Colonic mucosa (tissue), 4 donors: ENCODE measurements around the gene EP400. TPM values are rescaled to one million over a fixed set of nuclear protein-coding genes. Genes with fewer than 3 reads are reported as not detected.
"Not testable (repeated sequence)": the region's sequence is repeated elsewhere in the genome, so short reads cannot be mapped to it uniquely, and the experiment has no call there.

Source experiments
- DNase-seq: peaks from one replicate; pipeline ENCODE4 v3.0.0-alpha.2; 2020
- H3K27ac ChIP-seq: fragments of 200-600 bp; one replicate; pipeline ENCODE4 v1.8.0; 2021
- H3K27me3 ChIP-seq: fragments of 200-600 bp; one replicate; pipeline ENCODE4 v1.8.0; 2021
- H3K36me3 ChIP-seq: fragments of 200-600 bp; one replicate; pipeline ENCODE4 v1.8.0; 2021
- H3K4me1 ChIP-seq: fragments of 200-600 bp; one replicate; pipeline ENCODE4 v1.8.0; 2021; ENCODE audit warnings: mild to moderate bottlenecking
- H3K4me3 ChIP-seq: fragments of 200-600 bp; one replicate; pipeline ENCODE4 v1.8.0; 2021
- H3K9ac ChIP-seq, 2 donors: one replicate each; pipeline ENCODE4 v1.7.0; 2013; ENCODE audit warnings: control low read depth in 2 of 2, low read depth in 2 of 2, low read length in 2 of 2
- H3K9me3 ChIP-seq: fragments of 200-600 bp; one replicate; pipeline ENCODE4 v1.8.0; 2021
- intact Hi-C: fragments of 100-400 bp; cut with DNase I; formaldehyde crosslinking; loops from one replicate; pipeline ENCODE4 v1.14.1; 2022
- total RNA-seq, 2 donors: library from RNA; stranded (reverse); fragmentation: NEBNext Ultra II Directional in 1 of 2; extraction: Animal tissue kit (Norgen Biotek cat#: 25700) in 1 of 2; gene quantifications; one replicate each; pipeline ENCODE4 v1.2.1, GENCODE V29; 2021
- TF ChIP-seq, protein P1 (sequence below): fragments of 200-600 bp; IDR thresholded peaks from one replicate; pipeline ENCODE4 v1.8.0; 2022; ENCODE audit warnings: antibody characterized with exemption, mild to moderate bottlenecking
- donor health status: healthy.
- donor health status: DM: no; HTN: no; CAD: no.
- donor health status: DM: no; HTN: no; CAD: no.

The EP400 gene
- total RNA-seq, 2 donors from 2014 or later, result 23.3 to 39.0 TPM

DNA sequence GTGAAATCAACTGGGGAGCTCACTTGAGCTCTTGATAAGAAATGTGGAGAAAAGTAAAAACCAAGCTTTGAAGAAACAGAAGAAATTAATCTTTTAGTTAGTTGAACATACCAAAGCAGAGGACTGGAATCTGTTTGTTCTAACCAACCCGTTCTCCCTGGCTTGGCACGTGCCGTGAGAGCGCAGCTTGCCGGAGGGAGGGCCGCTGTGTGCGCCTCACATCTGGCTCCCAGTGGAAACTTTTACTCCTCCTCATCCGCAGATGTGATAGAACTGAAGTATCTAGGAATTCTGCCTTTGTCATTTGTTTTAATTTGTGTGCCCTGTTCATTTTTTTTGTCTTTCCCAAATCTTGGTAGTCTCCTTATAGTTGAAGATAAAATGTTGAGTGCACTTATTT lies 129.5 kb downstream of the EP400 start:
- Histone ChIP-seq H3K36me3 (peaks cover 5% of the 10 kb centered on the region), H3K9ac (no peak overlapping the region), H3K27me3 (no peaks in the 10 kb centered on the region), H3K4me1 (peaks cover 4% of the 10 kb centered on the region), H3K4me3 (no peak overlapping the region), H3K27ac (no peak overlapping the region), H3K9me3 (no peaks in the 10 kb centered on the region)
- TF ChIP-seq, protein P1, sequence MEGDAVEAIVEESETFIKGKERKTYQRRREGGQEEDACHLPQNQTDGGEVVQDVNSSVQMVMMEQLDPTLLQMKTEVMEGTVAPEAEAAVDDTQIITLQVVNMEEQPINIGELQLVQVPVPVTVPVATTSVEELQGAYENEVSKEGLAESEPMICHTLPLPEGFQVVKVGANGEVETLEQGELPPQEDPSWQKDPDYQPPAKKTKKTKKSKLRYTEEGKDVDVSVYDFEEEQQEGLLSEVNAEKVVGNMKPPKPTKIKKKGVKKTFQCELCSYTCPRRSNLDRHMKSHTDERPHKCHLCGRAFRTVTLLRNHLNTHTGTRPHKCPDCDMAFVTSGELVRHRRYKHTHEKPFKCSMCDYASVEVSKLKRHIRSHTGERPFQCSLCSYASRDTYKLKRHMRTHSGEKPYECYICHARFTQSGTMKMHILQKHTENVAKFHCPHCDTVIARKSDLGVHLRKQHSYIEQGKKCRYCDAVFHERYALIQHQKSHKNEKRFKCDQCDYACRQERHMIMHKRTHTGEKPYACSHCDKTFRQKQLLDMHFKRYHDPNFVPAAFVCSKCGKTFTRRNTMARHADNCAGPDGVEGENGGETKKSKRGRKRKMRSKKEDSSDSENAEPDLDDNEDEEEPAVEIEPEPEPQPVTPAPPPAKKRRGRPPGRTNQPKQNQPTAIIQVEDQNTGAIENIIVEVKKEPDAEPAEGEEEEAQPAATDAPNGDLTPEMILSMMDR, result no peak
- intact Hi-C loops, result no loop called here
- DNase-seq, result no peak

DNA sequence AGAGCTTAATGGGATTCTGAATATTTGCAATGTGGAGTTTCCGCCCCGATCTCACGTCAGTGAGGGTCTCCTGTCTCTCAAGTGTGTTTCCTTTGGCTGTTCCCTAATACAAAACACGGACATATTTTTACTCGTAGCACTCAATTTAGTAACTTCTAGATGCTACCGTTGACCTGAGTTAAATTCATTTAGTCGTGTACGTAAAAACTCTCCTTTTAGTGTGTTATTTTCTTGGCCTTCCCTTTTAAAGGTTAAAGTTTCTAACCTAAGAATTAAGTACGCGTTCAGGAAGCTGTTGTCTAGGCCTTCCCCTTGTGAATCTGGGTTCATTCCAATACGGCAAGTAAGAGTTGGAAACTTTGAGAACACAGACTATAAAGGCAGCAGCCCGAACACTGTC lies 130.0 kb downstream of the EP400 start:
- H3K9me3 ChIP-seq, result no peaks in the 10 kb centered on the region
- H3K9ac ChIP-seq, result no peak overlapping the region
- no peaks in the 10 kb centered on the region for H3K27me3 ChIP-seq
- DNase-seq, result no peak
- TF ChIP-seq, protein P1, result no peak
- peaks cover 5% of the 10 kb centered on the region for H3K36me3 ChIP-seq
- H3K4me1 ChIP-seq, result peaks cover 4% of the 10 kb centered on the region
- no peak overlapping the region for H3K4me3 ChIP-seq
- no peak overlapping the region for H3K27ac ChIP-seq
- intact Hi-C loops, result no loop called here

DNA sequence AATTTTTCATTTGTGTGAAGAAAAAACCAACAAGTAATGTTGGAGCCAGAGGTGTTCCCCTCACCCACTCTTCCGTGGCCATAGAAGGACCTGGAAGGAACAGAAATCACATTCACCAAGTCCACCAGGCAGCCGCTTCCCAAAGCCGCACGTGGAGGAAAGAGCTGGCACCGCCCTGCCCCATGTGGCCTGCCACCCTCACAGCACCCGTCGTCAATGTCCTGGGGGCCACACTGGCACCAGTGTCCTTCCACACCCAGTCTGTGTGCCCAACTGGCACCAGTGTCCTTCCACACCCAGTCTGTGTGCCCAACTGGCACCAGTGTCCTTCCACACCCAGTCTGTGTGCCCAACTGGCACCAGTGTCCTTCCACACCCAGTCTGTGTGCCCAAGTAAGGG lies 130.8 kb downstream of the EP400 start:
- H3K9me3 ChIP-seq, H3K27ac ChIP-seq, H3K4me3 ChIP-seq, intact Hi-C loops, H3K27me3 ChIP-seq, H3K36me3 ChIP-seq, H3K4me1 ChIP-seq, H3K9ac ChIP-seq, DNase-seq: not testable (repeated sequence)

DNA sequence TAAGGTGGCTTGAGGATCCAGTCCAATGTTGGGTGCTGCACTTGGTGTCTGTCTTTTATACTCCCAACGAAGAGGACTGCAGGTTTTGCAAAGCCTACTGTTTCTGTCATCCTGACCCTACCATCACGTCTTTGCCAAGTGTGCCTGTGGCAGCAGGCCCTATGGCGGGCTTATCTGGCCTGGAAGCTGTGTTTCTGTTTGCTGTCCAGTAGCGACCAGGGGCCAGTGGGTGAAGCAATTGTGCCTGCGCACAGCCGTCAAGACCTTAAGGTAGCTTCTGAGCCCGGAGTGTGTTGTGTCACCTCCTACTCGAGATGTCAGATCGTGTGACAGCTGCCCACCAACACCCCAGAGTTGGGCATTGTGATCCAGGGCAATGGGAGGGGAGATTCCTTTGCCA lies 131.7 kb downstream of the EP400 start:
- DNase-seq, result no peak
- TF ChIP-seq, protein P1, result no peak
- Histone ChIP-seq H3K36me3 (peaks cover 5% of the 10 kb centered on the region), H3K9ac (no peak overlapping the region), H3K4me1 (peaks cover 4% of the 10 kb centered on the region), H3K9me3 (no peaks in the 10 kb centered on the region), H3K4me3 (no peak overlapping the region), H3K27ac (no peak overlapping the region), H3K27me3 (no peaks in the 10 kb centered on the region)
- intact Hi-C loops, result no loop called here

DNA sequence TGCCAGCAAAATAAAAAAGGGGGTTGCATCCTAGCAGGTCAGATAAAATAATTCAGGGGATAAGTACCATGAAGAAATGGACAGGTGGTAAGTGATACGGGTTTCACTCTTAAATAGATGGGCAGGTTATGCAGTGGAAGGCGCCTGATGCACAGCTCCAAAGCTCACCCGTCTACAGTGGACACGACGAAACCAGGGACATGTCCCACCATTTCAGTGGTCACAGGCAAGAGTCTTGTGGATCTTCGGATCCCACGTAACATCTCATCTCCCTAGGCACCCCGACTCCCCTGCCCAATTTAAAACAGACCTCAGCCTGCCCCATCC lies 133.8 kb downstream of the EP400 start:
- intact Hi-C loops, result no loop called here
- Histone ChIP-seq H3K9me3 (no peaks in the 10 kb centered on the region), H3K9ac (no peak overlapping the region), H3K36me3 (no peaks in the 10 kb centered on the region), H3K27ac (peak overlapping the region; percentile 58), H3K4me1 (peaks cover 4% of the 10 kb centered on the region), H3K27me3 (no peaks in the 10 kb centered on the region), H3K4me3 (peak overlapping the region; percentile 62)
- TF ChIP-seq, protein P1, result no peak
- no peak for DNase-seq

DNA sequence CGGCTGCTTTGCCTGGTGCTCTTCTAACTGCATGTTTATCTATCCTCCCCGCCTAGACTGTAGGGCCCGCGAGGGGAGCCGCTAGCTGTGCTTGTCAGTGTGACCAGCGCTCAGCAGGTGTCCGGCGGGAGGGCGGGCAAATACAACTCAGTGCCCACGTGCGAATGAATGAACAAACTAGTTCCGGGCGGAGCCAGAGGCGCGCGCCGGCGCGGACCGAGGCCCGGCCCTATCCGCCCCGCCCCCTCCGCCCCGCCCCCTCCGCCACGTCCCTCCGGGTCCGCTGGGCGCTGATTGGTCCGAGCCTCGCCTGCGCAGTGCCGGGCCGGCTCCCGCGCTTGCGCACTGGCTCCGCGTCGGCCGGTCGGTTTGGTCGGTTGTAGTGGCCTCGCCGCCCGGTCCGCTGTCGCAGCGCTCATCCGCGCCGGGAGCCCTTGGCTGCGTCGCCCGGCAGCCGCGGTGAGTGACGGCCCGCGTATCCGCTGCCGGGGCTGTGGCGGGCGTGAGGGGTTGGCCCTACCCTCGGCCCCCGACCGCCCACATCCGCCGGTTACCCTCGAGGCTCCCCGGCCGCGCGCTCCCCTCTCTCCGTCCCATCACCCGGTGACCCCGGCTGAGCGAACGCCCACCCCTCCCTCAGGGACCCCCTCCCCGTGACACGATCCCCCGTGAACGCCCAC lies 134.3 kb downstream of the EP400 start:
- Histone ChIP-seq H3K9ac (peak overlapping the region; percentile 73 to 93), H3K27me3 (no peaks in the 10 kb centered on the region), H3K4me1 (peaks cover 4% of the 10 kb centered on the region), H3K9me3 (no peaks in the 10 kb centered on the region), H3K4me3 (peak overlapping the region; percentile 62), H3K27ac (peak overlapping the region; percentile 58), H3K36me3 (no peaks in the 10 kb centered on the region)
- peak; percentile 85 for DNase-seq
- TF ChIP-seq, protein P1, result no peak
- intact Hi-C loops, result no loop called here
